Measurements from ENCODE around the gene WDR43. TPM values are rescaled to one million over a fixed set of nuclear protein-coding genes. Genes with fewer than 3 reads are reported as not detected.

WDR43 gene
- total RNA-seq, 1 donor from 2014 or later: 37.6 TPM

GRCh38 chr2:28982381-28982950 lies 88.0 kb downstream of the WDR43 start:
- no peak for DNase-seq (ENCODE audit: low spot score)
- Mint-ChIP-seq H3K27me3 (ENCODE audit: low read depth) (peaks cover 7% of the 10 kb centered on the region), H3K9me3 (ENCODE audit: low read depth) (no peaks in the 10 kb centered on the region), H3K4me3 (ENCODE audit: unreplicated experiment) (no peak overlapping the region), H3K4me1 (ENCODE audit: low read depth) (peaks cover 27% of the 10 kb centered on the region), H3K36me3 (ENCODE audit: low read depth) (no peaks in the 10 kb centered on the region), H3K27ac (ENCODE audit: unreplicated experiment) (peak overlapping the region; percentile 75)
- no peak for TF ChIP-seq CTCF (IDR thresholded peaks at IDR 0.05)

GRCh38 chr2:28986429-28986828 lies 92.0 kb downstream of the WDR43 start:
- Mint-ChIP-seq H3K27ac (ENCODE audit: unreplicated experiment) (no peak overlapping the region), H3K4me1 (ENCODE audit: low read depth) (peaks cover 36% of the 10 kb centered on the region), H3K27me3 (ENCODE audit: low read depth) (no peaks in the 10 kb centered on the region), H3K4me3 (ENCODE audit: unreplicated experiment) (no peak overlapping the region), H3K36me3 (ENCODE audit: low read depth) (no peaks in the 10 kb centered on the region), H3K9me3 (ENCODE audit: low read depth) (no peaks in the 10 kb centered on the region)
- no peak for DNase-seq (ENCODE audit: low spot score)
- no peak for TF ChIP-seq CTCF (IDR thresholded peaks at IDR 0.05)

- Mint-ChIP-seq H3K4me1 (ENCODE audit: low read depth) (peaks cover 32% of the 10 kb centered on the region), H3K4me3 (ENCODE audit: unreplicated experiment) (no peak overlapping the region), H3K27ac (ENCODE audit: unreplicated experiment) (no peak overlapping the region), H3K27me3 (ENCODE audit: low read depth) (no peaks in the 10 kb centered on the region), H3K36me3 (ENCODE audit: low read depth) (no peaks in the 10 kb centered on the region), H3K9me3 (ENCODE audit: low read depth) (no peaks in the 10 kb centered on the region)
- no peak for DNase-seq (ENCODE audit: low spot score)
- TF ChIP-seq CTCF (IDR thresholded peaks at IDR 0.05): no peak
Observed at GRCh38 chr2:28989973-28990372, 95.5 kb downstream of the WDR43 start.

- Mint-ChIP-seq H3K36me3 (ENCODE audit: low read depth) (no peaks in the 10 kb centered on the region), H3K27me3 (ENCODE audit: low read depth) (no peaks in the 10 kb centered on the region), H3K27ac (ENCODE audit: unreplicated experiment) (no peak overlapping the region), H3K4me3 (ENCODE audit: unreplicated experiment) (no peak overlapping the region), H3K9me3 (ENCODE audit: low read depth) (no peaks in the 10 kb centered on the region), H3K4me1 (ENCODE audit: low read depth) (peaks cover 32% of the 10 kb centered on the region)
- DNase-seq (ENCODE audit: low spot score): no peak
- TF ChIP-seq CTCF (IDR thresholded peaks at IDR 0.05): no peak
Observed at GRCh38 chr2:28990445-28990844, 96.0 kb downstream of the WDR43 start.

GRCh38 chr2:28991021-28991420 lies 96.6 kb downstream of the WDR43 start:
- DNase-seq (ENCODE audit: low spot score): no peak
- no peaks in the 10 kb centered on the region for H3K9me3 Mint-ChIP-seq (ENCODE audit: low read depth)
- no peaks in the 10 kb centered on the region for H3K27me3 Mint-ChIP-seq (ENCODE audit: low read depth)
- H3K36me3 Mint-ChIP-seq (ENCODE audit: low read depth): no peaks in the 10 kb centered on the region
- peaks cover 32% of the 10 kb centered on the region for H3K4me1 Mint-ChIP-seq (ENCODE audit: low read depth)
- no peak overlapping the region for H3K4me3 Mint-ChIP-seq (ENCODE audit: unreplicated experiment)
- no peak for TF ChIP-seq CTCF (IDR thresholded peaks at IDR 0.05)
- peak overlapping the region; percentile 24 for H3K27ac Mint-ChIP-seq (ENCODE audit: unreplicated experiment)

Data from chondrocyte (in vitro differentiated cells).